ENCODE results near the gene BPIFB3.

The BPIFB3 gene

DNA sequence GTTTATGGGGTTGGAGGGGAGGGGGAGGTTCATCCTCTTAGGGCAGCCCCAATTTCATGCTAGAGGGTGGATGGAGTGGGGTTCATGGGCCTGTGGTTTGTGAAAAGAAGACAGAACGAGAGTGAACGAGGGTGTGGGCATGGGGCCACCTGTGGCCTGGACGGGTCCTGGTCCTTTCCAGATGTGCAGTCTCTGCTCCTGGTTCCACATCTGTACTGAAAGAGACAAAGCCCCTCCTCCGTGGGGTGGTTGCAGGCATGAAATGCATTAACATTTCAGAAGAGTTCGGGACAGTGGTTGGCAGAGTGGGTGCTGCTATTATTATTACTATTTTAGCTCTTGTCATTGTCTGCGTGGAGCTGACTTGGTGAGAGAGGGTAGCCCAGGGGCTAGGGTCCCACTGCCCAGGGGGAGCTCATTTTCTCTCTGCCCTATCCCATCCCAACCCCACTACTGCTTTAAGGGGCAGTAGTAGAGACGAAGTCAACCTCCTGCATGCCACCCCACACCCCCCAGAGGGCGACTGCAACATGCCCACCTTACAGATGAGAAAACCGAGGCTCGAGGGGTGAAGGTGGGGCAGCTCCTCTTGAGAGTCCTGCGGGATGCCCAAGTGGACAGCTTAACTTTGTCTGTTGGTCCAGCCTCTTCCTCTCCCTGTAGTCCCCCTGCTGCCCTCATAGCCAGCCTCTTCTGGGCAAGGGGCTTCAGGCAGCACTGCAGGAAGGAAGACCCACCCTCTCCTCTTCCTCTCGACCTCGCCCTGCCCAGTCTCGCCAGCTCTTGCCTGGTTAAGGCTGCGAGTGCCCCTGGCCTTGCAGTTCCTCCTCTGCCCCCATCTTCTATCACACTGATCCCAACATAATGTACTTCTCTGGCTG is 37.8 kb upstream of the BPIFB3 start:
- DNase-seq (ENCODE audit: low read depth in 1 of 2, low spot score in 1 of 2), result no peak

DNA sequence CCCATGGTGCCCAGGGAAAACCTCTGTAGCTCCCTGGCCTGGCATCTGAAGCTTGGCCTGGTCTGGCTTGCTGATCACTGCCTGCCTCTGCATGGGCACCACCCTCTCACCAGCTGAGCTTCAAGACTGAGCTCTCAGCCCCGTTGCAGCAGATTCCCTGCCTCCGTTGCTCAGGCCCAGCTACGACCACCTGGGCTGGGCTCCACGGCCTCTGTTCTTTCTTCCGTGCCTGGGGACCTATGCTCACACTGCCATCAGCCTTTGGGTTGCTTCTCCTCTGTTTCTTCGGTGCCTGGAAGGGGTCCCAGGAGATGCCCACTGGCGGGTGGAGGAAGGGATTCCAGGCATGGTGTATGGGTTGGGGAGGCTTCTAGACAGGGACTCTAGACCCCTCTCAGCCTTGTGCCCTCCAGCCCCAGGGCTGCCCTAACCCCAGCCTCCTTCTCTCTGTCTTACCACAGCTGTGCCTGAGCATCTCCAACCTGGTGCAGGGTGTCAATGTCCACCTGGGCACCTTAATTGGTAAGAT is 37.1 kb upstream of the BPIFB3 start:
- DNase-seq (ENCODE audit: low read depth in 1 of 2, low spot score in 1 of 2), result no peak

GRCh38 chr20:33017542-33017941 is 36.2 kb upstream of the BPIFB3 start:
- DNase-seq (ENCODE audit: low read depth in 1 of 2, low spot score in 1 of 2), result no peak

DNA sequence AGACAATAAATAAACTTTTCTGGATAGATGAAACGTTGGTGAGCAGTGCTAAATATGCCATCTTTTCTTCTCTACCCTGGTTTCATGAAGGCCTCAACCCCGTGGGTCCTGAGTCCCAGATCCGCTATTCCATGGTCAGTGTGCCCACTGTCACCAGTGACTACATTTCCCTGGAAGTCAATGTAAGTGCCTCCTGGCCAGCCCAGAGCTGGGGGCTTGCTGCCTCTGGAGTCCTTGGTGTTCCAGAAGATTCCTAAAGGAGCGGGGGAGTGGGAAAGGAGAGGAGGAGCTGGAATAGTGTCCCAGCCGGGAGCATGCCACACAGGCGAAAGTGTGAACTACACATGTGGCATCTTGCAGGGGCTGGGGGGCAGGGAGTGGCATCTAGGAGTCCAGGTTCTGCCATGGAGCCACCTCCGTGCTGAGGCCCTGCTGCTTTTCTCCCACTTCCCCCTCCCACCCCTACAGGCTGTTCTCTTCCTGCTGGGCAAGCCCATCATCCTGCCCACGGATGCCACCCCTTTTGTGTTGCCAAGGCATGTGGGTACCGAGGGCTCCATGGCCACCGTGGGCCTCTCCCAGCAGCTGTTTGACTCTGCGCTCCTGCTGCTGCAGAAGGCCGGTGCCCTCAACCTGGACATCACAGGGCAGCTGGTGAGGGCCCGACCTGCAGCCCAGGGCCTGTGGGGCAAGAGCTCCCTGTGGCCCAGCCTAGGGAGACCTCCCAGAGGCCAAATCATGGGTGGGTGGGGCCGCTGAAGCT is 35.4 kb upstream of the BPIFB3 start:
- DNase-seq (ENCODE audit: low read depth in 1 of 2, low spot score in 1 of 2), result no peak

- no peak for DNase-seq (ENCODE audit: low read depth in 1 of 2, low spot score in 1 of 2)
Observed at GRCh38 chr20:33019465-33020277, 34.0 kb upstream of the BPIFB3 start.

GRCh38 chr20:33020278-33021161 is 33.2 kb upstream of the BPIFB3 start:
- no peak for DNase-seq (ENCODE audit: low read depth in 1 of 2, low spot score in 1 of 2)

DNA sequence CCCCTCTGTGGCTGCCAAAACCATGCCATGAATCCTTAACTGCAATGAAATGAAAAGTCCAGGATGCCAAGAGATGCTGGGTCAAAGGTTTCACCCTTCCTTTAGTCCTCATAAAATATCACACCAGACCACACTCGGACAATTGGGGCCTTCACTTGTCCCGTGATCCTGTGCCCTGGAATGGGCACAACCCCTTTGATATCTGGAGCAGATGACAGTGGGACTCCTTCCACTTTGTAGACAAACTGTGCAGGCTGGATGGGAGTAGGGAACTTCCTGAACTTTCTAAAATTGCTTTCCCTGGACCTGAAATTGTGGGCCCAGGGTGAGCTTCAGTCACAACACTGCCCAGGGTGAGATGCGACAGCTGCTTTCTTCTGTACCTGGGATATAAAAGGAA is 31.8 kb upstream of the BPIFB3 start:
- no peak for DNase-seq (ENCODE audit: low read depth in 1 of 2, low spot score in 1 of 2)

DNA sequence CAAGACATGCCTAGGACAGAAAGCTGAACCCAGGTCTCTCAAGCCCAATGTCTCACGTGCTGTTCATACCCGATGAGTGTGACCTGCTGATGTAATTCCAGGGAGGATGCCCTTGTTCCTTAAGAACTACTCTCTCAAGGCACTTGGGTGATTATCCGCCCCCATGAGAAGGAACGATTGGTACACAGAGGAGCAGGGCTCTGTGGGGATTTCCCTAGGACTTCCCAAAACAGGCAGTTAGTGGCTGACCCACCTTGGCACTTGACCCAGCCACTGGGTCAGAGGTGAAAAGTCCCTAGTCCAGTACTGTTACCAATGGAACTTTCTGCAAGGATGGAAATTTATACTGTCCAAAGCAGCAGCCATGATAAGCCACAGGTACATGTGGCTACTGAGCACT is 31.4 kb upstream of the BPIFB3 start:
- DNase-seq (ENCODE audit: low read depth in 1 of 2, low spot score in 1 of 2), result no peak

DNA sequence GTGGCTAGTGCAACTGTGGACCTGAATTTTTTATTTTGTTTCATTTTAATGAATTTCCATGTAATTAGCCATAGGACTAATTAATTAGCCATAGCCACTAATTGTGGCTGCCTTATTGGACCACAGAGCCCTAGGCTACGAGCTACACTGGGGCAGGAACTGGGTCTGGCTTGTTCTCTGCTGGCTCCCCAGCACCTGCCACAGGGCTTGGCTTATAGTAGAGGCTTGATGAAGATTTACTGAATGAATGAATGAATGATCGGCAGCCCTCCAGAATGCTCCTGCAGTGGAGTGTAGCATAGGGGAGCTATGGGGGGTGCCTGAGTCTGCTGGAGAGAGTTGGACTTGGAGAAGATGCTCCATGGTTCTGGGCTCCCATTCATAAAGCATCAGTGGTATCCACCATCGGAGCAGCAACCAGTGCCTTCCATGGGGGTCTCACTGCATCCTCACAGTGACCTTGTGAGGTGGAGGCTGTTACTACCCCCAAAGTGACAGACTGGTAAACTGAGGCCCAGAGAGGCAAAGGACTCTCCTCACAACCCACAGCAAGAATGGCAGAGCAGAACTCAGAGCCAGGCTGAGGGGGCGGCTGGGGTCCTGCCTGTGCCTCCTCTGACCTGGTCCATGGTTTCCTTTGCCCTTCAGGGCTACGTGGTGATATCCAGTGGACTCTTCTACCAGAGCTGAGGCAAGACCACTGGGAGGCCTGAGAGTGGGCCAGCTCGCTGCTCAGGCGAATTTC is 30.8 kb upstream of the BPIFB3 start:
- DNase-seq (ENCODE audit: low read depth in 1 of 2, low spot score in 1 of 2), result no peak

DNA sequence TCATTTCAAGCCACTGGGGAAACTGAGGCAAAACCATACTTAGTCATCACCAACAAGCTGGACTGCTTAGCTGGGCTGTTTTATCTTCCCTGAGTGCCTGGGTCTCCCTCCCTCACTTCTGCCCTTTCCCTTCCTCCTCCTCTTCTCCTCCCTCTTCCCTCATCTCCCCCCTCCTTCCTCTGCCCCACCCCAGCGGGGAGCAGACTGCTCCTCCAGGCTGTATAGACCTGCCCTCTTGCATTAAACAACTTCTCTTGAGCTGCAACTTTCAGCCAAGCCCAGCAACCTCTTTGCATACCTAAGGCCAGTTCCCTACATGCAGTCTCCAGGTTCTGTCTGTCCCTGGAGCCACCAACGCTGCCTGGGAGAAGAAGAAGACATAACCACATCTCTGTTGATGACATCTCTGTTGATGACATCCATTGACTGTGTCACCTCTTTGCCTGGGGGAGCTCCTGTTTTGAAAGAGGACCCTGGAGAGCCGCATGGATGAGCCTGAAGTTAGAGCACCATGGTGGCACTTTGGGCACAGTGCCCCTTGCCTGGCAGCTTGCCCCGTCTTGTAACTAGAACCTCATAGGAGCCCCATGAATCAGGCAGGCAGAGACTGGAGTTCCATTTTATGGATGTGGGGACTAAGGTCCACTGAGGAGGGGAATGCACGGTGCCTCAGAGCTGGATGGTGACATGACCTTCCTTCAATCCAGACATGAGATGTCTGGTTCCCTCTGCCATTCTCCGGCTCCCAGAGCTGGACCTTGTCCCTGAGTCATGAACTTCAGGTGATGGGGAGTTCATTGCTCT is 30.1 kb upstream of the BPIFB3 start:
- DNase-seq (ENCODE audit: low read depth in 1 of 2, low spot score in 1 of 2), result no peak

DNA sequence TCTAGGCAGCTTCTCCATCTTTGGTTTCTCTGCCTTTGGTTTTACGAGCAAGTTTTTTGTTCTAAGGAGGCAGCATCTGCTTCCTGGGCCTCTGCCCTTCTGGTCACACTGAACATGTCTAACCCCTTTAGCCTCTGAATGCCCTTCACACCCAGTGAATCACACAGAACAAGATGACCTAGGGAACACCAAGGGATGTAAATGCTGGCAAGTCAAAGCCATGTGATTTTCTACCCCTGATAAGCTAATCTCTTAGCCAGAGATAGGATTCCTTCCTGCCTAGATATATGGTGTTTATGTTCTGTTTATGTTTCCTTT is 29.5 kb upstream of the BPIFB3 start:
- no peak for DNase-seq (ENCODE audit: low read depth in 1 of 2, low spot score in 1 of 2)

- no peak for DNase-seq (ENCODE audit: low read depth in 1 of 2, low spot score in 1 of 2)
Observed at GRCh38 chr20:33024609-33025317, 28.9 kb upstream of the BPIFB3 start.

DNA sequence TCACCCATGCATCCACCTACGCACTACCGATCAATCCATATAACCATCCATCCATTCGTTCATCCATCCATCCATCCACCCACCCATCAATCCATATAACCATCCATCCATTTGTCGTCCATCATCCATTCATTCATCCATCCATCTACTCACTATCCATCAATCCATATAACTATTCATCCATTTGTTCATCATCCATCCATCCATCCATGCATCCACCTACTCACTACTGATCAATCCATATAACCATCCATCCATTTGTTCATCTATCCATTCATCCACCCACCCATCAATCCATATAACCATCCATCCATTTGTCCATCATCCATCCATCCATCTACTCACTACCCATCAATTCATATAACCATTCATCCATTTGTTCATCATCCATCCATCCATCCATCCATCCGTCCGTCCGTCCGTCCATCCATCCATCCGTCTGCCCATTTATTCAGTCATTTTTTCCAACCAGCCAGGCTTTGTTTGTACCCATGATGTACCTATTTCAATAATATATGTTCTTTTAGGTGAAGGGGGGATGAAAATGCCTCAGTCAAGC is 28.3 kb upstream of the BPIFB3 start:
- DNase-seq (ENCODE audit: low read depth in 1 of 2, low spot score in 1 of 2), result no peak

DNA sequence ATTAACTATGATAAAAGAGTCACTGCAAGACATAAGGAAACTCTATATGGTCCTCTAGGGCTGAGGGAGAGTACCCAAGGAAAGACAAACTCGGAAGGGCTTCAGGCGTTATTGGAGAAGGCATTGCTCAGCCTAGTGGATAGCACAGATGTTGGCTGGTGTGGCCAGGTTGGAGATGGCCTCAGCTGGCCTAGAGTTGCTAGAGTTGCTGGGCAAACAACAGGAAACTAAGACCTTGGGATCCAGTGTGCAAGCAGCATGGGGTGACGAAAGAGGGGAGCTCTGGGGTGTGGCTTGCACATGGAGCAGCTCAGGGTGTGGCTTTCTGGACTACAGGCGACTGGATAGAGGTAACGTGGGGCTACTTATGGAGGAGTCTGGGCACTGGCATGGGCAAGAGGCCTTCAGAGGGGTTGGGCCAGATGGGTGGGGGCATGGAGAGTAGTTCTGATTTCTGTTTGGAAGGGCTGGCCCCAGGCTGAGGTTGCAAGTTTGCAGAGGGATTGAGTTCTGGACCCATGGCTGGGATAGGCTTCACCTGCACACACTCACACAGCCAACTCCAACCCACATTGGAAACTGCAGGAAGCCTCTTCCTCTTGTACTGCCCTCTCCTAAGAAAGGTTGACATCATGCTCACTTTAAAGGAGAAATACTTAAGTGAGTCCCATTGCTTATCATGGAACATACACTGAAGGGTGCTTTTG is 27.5 kb upstream of the BPIFB3 start:
- no peak for DNase-seq (ENCODE audit: low read depth in 1 of 2, low spot score in 1 of 2)

GRCh38 chr20:33026779-33027759 is 26.6 kb upstream of the BPIFB3 start:
- no peak for DNase-seq (ENCODE audit: low read depth in 1 of 2, low spot score in 1 of 2)
